Nephron progenitor cell (in vitro differentiated cells): ENCODE measurements around the gene TBC1D21.

Experiments
- DNase-seq: peaks from one replicate; pipeline ENCODE4 v3.0.0; 2021
- H3K27ac Mint-ChIP-seq: 2 replicates; pipeline ENCODE4 v1.8.0; 2021; ENCODE audit warnings: mild to moderate bottlenecking, moderate library complexity, mixed read lengths
- H3K27me3 Mint-ChIP-seq: 2 replicates; pipeline ENCODE4 v1.8.0; 2021; ENCODE audit warnings: mild to moderate bottlenecking, low read depth, mixed read lengths; ENCODE audit not compliant: poor library complexity
- H3K36me3 Mint-ChIP-seq: 2 replicates; pipeline ENCODE4 v1.8.0; 2021; ENCODE audit warnings: low read depth, mixed read lengths
- H3K4me1 Mint-ChIP-seq: 2 replicates; pipeline ENCODE4 v1.8.0; 2021; ENCODE audit warnings: mixed read lengths
- H3K4me3 Mint-ChIP-seq: 2 replicates; pipeline ENCODE4 v1.8.0; 2021; ENCODE audit warnings: mild to moderate bottlenecking, moderate library complexity, mixed read lengths
- H3K9me3 Mint-ChIP-seq: 2 replicates; pipeline ENCODE4 v1.8.0; 2021; ENCODE audit warnings: mild to moderate bottlenecking, moderate library complexity, mixed read lengths
- TF ChIP-seq, protein P1 (sequence below): fragments of 200-600 bp; sonication (generic); IDR thresholded peaks from 2 replicates; pipeline ENCODE4 v1.5.0; 2021; ENCODE audit warnings: antibody characterized with exemption

The TBC1D21 gene

GRCh38 chr15:73887481-73887880 is 14.1 kb downstream of the TBC1D21 start:
- H3K4me1 Mint-ChIP-seq: no peaks in the 10 kb centered on the region
- no peak for DNase-seq
- peaks cover 51% of the 10 kb centered on the region for H3K27me3 Mint-ChIP-seq
- no peaks in the 10 kb centered on the region for H3K36me3 Mint-ChIP-seq
- TF ChIP-seq, protein P1, sequence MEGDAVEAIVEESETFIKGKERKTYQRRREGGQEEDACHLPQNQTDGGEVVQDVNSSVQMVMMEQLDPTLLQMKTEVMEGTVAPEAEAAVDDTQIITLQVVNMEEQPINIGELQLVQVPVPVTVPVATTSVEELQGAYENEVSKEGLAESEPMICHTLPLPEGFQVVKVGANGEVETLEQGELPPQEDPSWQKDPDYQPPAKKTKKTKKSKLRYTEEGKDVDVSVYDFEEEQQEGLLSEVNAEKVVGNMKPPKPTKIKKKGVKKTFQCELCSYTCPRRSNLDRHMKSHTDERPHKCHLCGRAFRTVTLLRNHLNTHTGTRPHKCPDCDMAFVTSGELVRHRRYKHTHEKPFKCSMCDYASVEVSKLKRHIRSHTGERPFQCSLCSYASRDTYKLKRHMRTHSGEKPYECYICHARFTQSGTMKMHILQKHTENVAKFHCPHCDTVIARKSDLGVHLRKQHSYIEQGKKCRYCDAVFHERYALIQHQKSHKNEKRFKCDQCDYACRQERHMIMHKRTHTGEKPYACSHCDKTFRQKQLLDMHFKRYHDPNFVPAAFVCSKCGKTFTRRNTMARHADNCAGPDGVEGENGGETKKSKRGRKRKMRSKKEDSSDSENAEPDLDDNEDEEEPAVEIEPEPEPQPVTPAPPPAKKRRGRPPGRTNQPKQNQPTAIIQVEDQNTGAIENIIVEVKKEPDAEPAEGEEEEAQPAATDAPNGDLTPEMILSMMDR: no peak
- no peak overlapping the region for H3K4me3 Mint-ChIP-seq
- no peak overlapping the region for H3K27ac Mint-ChIP-seq
- H3K9me3 Mint-ChIP-seq: no peaks in the 10 kb centered on the region

- H3K27me3 Mint-ChIP-seq: peaks cover 54% of the 10 kb centered on the region
Measured at GRCh38 chr15:73888224-73889041, 15.1 kb downstream of the TBC1D21 start.

DNA sequence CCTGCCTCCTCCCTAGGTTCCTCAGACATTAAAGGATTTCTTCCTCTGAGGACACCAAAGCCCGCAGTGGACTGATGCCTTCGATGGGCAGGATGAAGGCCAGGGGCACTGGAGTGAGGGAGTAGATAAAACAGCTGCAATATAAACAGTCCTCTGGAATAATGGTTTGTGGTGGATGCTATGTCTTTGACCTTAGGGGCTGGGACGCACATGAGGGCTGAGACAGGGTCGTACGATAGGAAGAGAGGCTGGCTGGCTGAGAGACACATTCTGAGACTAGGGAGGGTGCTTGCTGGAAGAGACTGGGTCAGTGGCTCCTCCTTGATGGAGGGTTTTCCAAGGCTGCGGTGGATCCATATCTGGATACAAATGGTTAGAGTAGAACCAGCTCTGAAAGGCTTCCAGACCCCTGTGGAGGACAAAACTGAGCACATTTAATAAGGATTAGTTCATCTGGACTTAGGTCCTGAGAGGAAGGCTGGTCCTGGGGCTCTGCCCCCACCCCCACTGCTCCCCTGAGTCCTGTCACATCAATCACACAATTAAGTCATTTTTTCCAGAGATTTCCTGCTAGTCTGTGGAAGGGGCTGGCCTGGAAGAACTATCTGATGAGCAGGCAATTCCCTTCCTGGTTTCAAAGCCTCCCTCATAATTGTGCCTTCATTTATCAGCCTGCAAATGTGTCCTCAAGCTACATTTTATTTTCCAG is 15.8 kb downstream of the TBC1D21 start:
- TF ChIP-seq, protein P1: no peak
- Mint-ChIP-seq H3K4me1 (no peaks in the 10 kb centered on the region), H3K4me3 (no peak overlapping the region), H3K9me3 (no peaks in the 10 kb centered on the region), H3K36me3 (no peaks in the 10 kb centered on the region), H3K27me3 (peaks cover 56% of the 10 kb centered on the region), H3K27ac (no peak overlapping the region)
- DNase-seq: no peak

More at GRCh38 chr15:73888224-73889041, 15.1 kb downstream of the TBC1D21 start:
- Mint-ChIP-seq H3K27ac (no peak overlapping the region), H3K9me3 (no peaks in the 10 kb centered on the region), H3K4me1 (no peaks in the 10 kb centered on the region), H3K36me3 (no peaks in the 10 kb centered on the region), H3K4me3 (no peak overlapping the region)
- DNase-seq: no peak
- TF ChIP-seq, protein P1: no peak

DNA sequence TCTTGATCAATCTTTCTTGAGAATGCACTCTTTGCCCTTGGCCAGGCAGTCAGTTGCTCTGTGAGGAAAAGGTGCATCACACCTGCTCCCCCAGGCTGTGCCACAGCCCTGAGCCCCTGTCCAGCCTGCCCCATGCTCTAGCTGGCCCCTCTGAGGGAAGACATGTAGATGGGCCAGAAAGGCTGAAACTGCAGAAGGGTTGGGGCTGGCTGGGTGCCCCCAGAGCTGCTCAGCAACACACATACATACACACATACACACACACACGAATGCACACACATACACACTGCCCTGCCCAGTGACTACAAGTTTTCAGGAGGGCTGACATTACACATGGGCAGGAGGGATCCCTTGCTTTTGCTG is 16.4 kb downstream of the TBC1D21 start:
- no peak overlapping the region for H3K4me3 Mint-ChIP-seq
- H3K27ac Mint-ChIP-seq: no peak overlapping the region
- H3K4me1 Mint-ChIP-seq: peaks cover 5% of the 10 kb centered on the region
- H3K27me3 Mint-ChIP-seq: peaks cover 59% of the 10 kb centered on the region
- TF ChIP-seq, protein P1: no peak
- no peaks in the 10 kb centered on the region for H3K9me3 Mint-ChIP-seq
- no peaks in the 10 kb centered on the region for H3K36me3 Mint-ChIP-seq
- no peak for DNase-seq

DNA sequence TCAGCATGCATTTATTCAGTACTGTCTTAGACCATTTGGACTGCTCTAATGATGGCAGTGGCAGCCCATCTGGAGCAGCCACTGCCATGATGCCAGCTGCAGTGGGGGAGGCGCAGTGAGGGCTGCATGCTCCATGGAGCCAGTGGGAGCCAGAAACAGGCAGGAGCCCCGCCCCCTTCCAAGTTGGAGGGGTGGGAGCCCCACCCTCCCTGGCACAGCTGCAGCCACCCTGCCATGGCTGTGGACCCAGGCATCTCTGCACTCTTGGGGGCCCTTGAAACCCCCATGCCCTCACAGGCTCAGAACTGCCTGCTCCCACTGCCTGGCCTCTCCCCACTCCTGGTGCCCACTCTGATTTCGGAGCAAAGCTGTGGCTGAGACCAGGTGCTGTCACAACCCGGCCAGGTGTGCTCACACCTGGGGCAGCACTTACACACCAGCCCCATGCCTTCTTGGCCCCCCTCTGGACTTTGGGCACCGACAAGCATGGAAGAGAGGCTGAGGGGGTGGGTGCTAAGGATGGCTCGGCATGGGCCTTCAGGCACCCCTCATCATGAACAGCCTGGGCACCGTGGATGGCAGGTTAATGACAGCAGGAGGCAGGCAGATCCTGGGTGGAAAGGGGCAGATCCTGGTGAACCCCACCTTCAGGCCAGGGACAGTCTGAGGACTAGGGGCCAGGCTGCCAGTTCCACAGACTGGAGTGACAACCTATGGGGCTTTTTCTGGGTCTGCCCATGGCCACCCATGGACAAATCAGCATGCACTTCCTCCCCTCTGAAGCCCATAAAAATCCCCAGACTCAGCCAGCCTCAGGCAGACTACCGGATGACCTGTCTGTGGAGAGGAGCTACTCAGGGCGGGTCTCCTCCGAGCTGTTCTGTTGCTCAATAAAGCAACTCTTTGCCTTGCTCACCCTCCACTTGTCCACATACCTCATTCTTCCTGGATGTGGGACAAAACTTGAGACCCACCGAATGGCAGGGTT is 18.3 kb downstream of the TBC1D21 start:
- Mint-ChIP-seq H3K36me3 (no peaks in the 10 kb centered on the region), H3K4me1 (peaks cover 7% of the 10 kb centered on the region), H3K27me3 (peaks cover 51% of the 10 kb centered on the region), H3K9me3 (no peaks in the 10 kb centered on the region), H3K27ac (no peak overlapping the region), H3K4me3 (no peak overlapping the region)
- no peak for DNase-seq
- TF ChIP-seq, protein P1: no peak
